H1 (cell line): ENCODE results near the gene CEBPG. TPM values are rescaled to one million over a fixed set of nuclear protein-coding genes. Genes with fewer than 3 reads are reported as not detected.

ENCODE experiments used
- CTCF ChIA-PET: fragments of 300-600 bp; sonication (Branson Sonifier 250); formaldehyde crosslinking; loops from one replicate; lab custom pipeline; 2021; ENCODE audit not compliant: partially characterized antibody; lab: Charles Lee
- POLR2A ChIA-PET: fragments of 300-600 bp; sonication (Branson Sonifier 250); formaldehyde crosslinking; loops from one replicate; lab custom pipeline; 2021; ENCODE audit warnings: inconsistent platforms; ENCODE audit not compliant: partially characterized antibody; lab: Charles Lee
- DNase-seq, 2 experiments: peaks; one replicate each; pipeline versions ENCODE4 v3.0.0 to v3.0.0-alpha.2; 2010 to 2022; ENCODE audit warnings: low spot score in 2 of 2, low read depth in 1 of 2, mixed read lengths in 1 of 2
- FAIRE-seq: peaks from 2 replicates; lab custom pipeline; 2011; peaks lifted over from hg19 to GRCh38; lab: Jason Lieb, UNC
- H2AFZ ChIP-seq: 2 replicates; pipeline ENCODE4 v1.8.1; 2012; ENCODE audit warnings: low read length, inconsistent platforms
- H2AK5ac ChIP-seq: 2 replicates; pipeline ENCODE4 v1.6.1; 2013; ENCODE audit warnings: low read depth, low read length
- H2BK120ac ChIP-seq: replicated peaks from 2 replicates; pipeline ENCODE3; 2013; ENCODE audit warnings: low read depth, low read length, inconsistent platforms
- H2BK12ac ChIP-seq: 2 replicates; pipeline ENCODE4 v1.6.1; 2013; ENCODE audit warnings: low read depth, low read length
- H2BK15ac ChIP-seq: 2 replicates; pipeline ENCODE4 v1.6.1; 2013; ENCODE audit warnings: low read length
- H2BK20ac ChIP-seq: 2 replicates; pipeline ENCODE4 v1.6.1; 2013; ENCODE audit warnings: low read length
- H2BK5ac ChIP-seq: 2 replicates; pipeline ENCODE4 v1.6.1; 2013; ENCODE audit warnings: low read depth, low read length
- H3K14ac ChIP-seq: 2 replicates; pipeline ENCODE4 v1.6.1; 2013; ENCODE audit warnings: inconsistent platforms; ENCODE audit not compliant: insufficient read length
- H3K18ac ChIP-seq: 2 replicates; pipeline ENCODE4 v1.6.1; 2013; ENCODE audit warnings: low read length; ENCODE audit errors: extremely low read depth
- H3K23ac ChIP-seq: 2 replicates; pipeline ENCODE4 v1.6.1; 2013; ENCODE audit warnings: inconsistent platforms; ENCODE audit not compliant: insufficient read length
- H3K23me2 ChIP-seq: 2 replicates; pipeline ENCODE4 v1.6.1; 2013; ENCODE audit warnings: low read depth, low read length
- H3K27ac ChIP-seq: 2 replicates; pipeline ENCODE4 v1.6.1; 2011; ENCODE audit warnings: low read depth, low read length, inconsistent platforms
- H3K27me3 ChIP-seq, 4 experiments: replicated peaks in 1 of 4; 1 replicate in 1 of 4; 2 replicates in 3 of 4; pipeline versions ENCODE4 v1.6.1 to v1.8.1; 2011 to 2013; ENCODE audit warnings: low read length in 3 of 4, mild to moderate bottlenecking in 3 of 4, inconsistent platforms in 2 of 4, mixed read lengths in 2 of 4, moderate library complexity in 1 of 4; ENCODE audit not compliant: control insufficient read depth in 3 of 4, insufficient read depth in 3 of 4; ENCODE audit errors: extremely low read depth in 1 of 4
- H3K36me3 ChIP-seq, 4 experiments: 2 replicates each; pipeline versions ENCODE4 v1.6.1 to v1.8.1; 2011 to 2013; ENCODE audit warnings: mild to moderate bottlenecking in 4 of 4, low read length in 3 of 4, moderate library complexity in 2 of 4, control low read depth in 1 of 4, inconsistent platforms in 1 of 4; ENCODE audit not compliant: insufficient read depth in 4 of 4, control insufficient read depth in 2 of 4
- H3K4ac ChIP-seq: replicated peaks from 2 replicates; pipeline ENCODE3; 2013; ENCODE audit warnings: low read length, low read depth, mixed read lengths, inconsistent platforms; ENCODE audit not compliant: insufficient read length
- H3K4me1 ChIP-seq, 4 experiments: replicated peaks in 1 of 4; 1 replicate in 1 of 4; 2 replicates in 3 of 4; pipeline versions ENCODE4 v1.6.1 to v1.8.1; 2011 to 2013; ENCODE audit warnings: low read length in 3 of 4, inconsistent platforms in 2 of 4, mixed read lengths in 1 of 4; ENCODE audit not compliant: insufficient read depth in 4 of 4, control insufficient read depth in 3 of 4
- H3K4me2 ChIP-seq, 2 experiments: 2 replicates each; pipeline versions ENCODE4 v1.6.1 to v1.8.1; 2011 to 2013; ENCODE audit warnings: low read depth in 2 of 2, low read length in 2 of 2, control low read depth in 1 of 2, inconsistent platforms in 1 of 2, mild to moderate bottlenecking in 1 of 2; ENCODE audit not compliant: insufficient read depth in 1 of 2
- H3K4me3 ChIP-seq, 4 experiments: fragments of 200-600, 300-600 bp in 1 of 4; sonication (generic), shearing (Covaris generic), sonication (Bioruptor Twin) in 1 of 4; 2 replicates each; pipeline versions ENCODE4 v1.5.1 to v1.8.1; 2011 to 2016; ENCODE audit warnings: low read length in 4 of 4, low read depth in 3 of 4, control low read depth in 2 of 4, inconsistent platforms in 2 of 4, mild to moderate bottlenecking in 2 of 4, mixed read lengths in 1 of 4, moderate library complexity in 1 of 4; ENCODE audit not compliant: insufficient read depth in 2 of 4; ENCODE audit errors: extremely low read depth in 1 of 4
- H3K56ac ChIP-seq: replicated peaks from 2 replicates; pipeline ENCODE3; 2013; ENCODE audit warnings: low read depth, mild to moderate bottlenecking, mixed read lengths, low read length, inconsistent platforms; ENCODE audit not compliant: insufficient read length
- H3K79me1 ChIP-seq: 2 replicates; pipeline ENCODE4 v1.6.1; 2013; ENCODE audit warnings: low read depth, low read length, control low read depth
- H3K79me2 ChIP-seq, 2 experiments: 2 replicates each; pipeline versions ENCODE4 v1.6.1 to v1.8.1; 2012 to 2013; ENCODE audit warnings: low read length in 2 of 2, mild to moderate bottlenecking in 2 of 2, inconsistent platforms in 1 of 2; ENCODE audit not compliant: insufficient read depth in 2 of 2, control insufficient read depth in 1 of 2
- H3K9ac ChIP-seq, 4 experiments: replicated peaks in 1 of 4; 1 replicate in 1 of 4; 2 replicates in 3 of 4; pipeline versions ENCODE4 v1.6.1 to v1.8.1; 2011 to 2013; ENCODE audit warnings: low read depth in 3 of 4, low read length in 3 of 4, control low read depth in 2 of 4, mild to moderate bottlenecking in 2 of 4, moderate library complexity in 2 of 4, inconsistent platforms in 1 of 4; ENCODE audit errors: extremely low read depth in 1 of 4
- H3K9me3 ChIP-seq, 2 experiments: 2 replicates each; pipeline versions ENCODE4 v1.6.1 to v1.8.1; 2012 to 2013; ENCODE audit warnings: mild to moderate bottlenecking in 2 of 2, moderate library complexity in 2 of 2, control low read depth in 1 of 2, inconsistent platforms in 1 of 2, low read depth in 1 of 2, low read length in 1 of 2, mixed read lengths in 1 of 2; ENCODE audit not compliant: insufficient read depth in 2 of 2
- H4K20me1 ChIP-seq, 2 experiments: replicated peaks in 1 of 2; 2 replicates each; pipeline versions ENCODE3 to v1.8.1; 2011 to 2013; ENCODE audit warnings: inconsistent platforms in 2 of 2, low read length in 2 of 2, mild to moderate bottlenecking in 1 of 2; ENCODE audit not compliant: insufficient read depth in 2 of 2, control insufficient read depth in 1 of 2
- H4K5ac ChIP-seq: 2 replicates; pipeline ENCODE4 v1.6.1; 2013; ENCODE audit warnings: low read length, low read depth, mixed read lengths, inconsistent platforms; ENCODE audit not compliant: insufficient read length
- H4K8ac ChIP-seq: 2 replicates; pipeline ENCODE4 v1.8.0; 2013; ENCODE audit warnings: mild to moderate bottlenecking, moderate library complexity, low read length, inconsistent platforms; ENCODE audit not compliant: insufficient read depth; ENCODE audit errors: extremely low read depth
- H4K91ac ChIP-seq: replicated peaks from 2 replicates; pipeline ENCODE3; 2013; ENCODE audit warnings: low read length, mixed read lengths, inconsistent platforms; ENCODE audit not compliant: insufficient read length
- ASH2L ChIP-seq: fragments of 200-600, 300-600 bp; sonication (generic); IDR thresholded peaks from one replicate; pipeline ENCODE4 v1.7.1; 2017; ENCODE audit warnings: low read length
- POLR2AphosphoS5 ChIP-seq: IDR thresholded peaks from 2 replicates; pipeline ENCODE4 v1.6.1; 2011; ENCODE audit warnings: low read depth, low read length
- SIN3A ChIP-seq, 2 experiments: IDR thresholded peaks in 1 of 2; conservative IDR thresholded peaks in 1 of 2; 2 replicates each; pipeline ENCODE4 v1.6.1; 2011 to 2012; ENCODE audit warnings: low read length in 2 of 2, improper control_type of control experiment in 1 of 2, low read depth in 1 of 2, mild to moderate bottlenecking in 1 of 2
- WGBS, 2 experiments: shearing (Covaris generic) in 1 of 2; methylation state at CpG; one replicate each; pipeline versions ENCODE4 v1.1.6 to v1.1.7; 2013 to 2015; ENCODE audit warnings: low lambda C conversion rate in 2 of 2, mixed read lengths in 2 of 2, inconsistent platforms in 1 of 2, low coverage in 1 of 2, missing lambda C conversion rate in 1 of 2; ENCODE audit not compliant: insufficient replicate concordance in 2 of 2, insufficient coverage in 1 of 2, insufficient read length in 1 of 2; ENCODE audit errors: extremely low coverage in 1 of 2, missing lambda C conversion rate in 1 of 2; 5-methylcytosine and 5-hydroxymethylcytosine counted together
- polyA plus RNA-seq, 7 experiments: library from polyadenylated mRNA; depleted of rRNA in 3 of 7; stranded (reverse) in 5 of 7; unstranded in 2 of 7; fragments of >200 nt in 5 of 7; fragments of 200-250 nt in 2 of 7; gene quantifications; 1 replicate in 5 of 7; 2 replicates in 1 of 7; 4 replicates in 1 of 7; pipeline versions ENCODE4 v1.2.1 to v1.2.3, GENCODE V29; 2011 to 2013; ENCODE audit warnings: missing spikeins in 2 of 7, mixed read lengths in 2 of 7
- total RNA-seq: library from RNA; stranded (reverse); fragmentation: NEBNext Ultra II Directional; extraction: Animal tissue kit (Norgen Biotek cat#: 25700); gene quantifications from 2 replicates; pipeline ENCODE4 v1.2.1, GENCODE V29; 2021

Gene CEBPG
- total and polyA plus RNA-seq, 2 of the 8 experiments (the other 6 are each of a cell fraction or from before 2014, with no cell fraction given), result 12.3 to 35.4 TPM

GRCh38 chr19:33393286-33394005 is 19.9 kb downstream of the CEBPG start:
- POLR2A ChIA-PET, result interaction anchor here (1.3 to 1.4 kb wide), 2 partner anchors 12 to 19 kb away, joined by 3 to 4 read pairs; no protein-coding TSS in a partner anchor
- Histone ChIP-seq H3K79me2 (no peaks in the 10 kb centered on the region), H3K56ac (no peak overlapping the region), H3K4ac (no peak overlapping the region), H3K4me3 (no peak overlapping the region), H3K4me1 (peaks cover 0 to 14% (median 8%) of the 10 kb centered on the region in 4 experiments; a peak in 4 of 7 replicates), H2AFZ (no peak overlapping the region), H2BK5ac (0 out of 2 replicates have a peak overlapping the region, but pooled peaks have one; percentile 52), H3K9ac (no peak overlapping the region), H4K8ac (0 out of 2 replicates have a peak overlapping the region, but pooled peaks have one; percentile 9), H4K91ac (no peak overlapping the region), H3K9me3 (no peaks in the 10 kb centered on the region), H2BK120ac (no peak overlapping the region), H3K27ac (no peak overlapping the region), H3K27me3 (no peaks in the 10 kb centered on the region), H3K4me2 (no peak overlapping the region), H3K14ac (no peak overlapping the region), H2BK15ac (no peak overlapping the region), H4K5ac (no peak overlapping the region), H2BK12ac (no peak overlapping the region), H4K20me1 (peaks cover 5 to 18% of the 10 kb centered on the region in 2 experiments), H3K79me1 (peaks cover 4% of the 10 kb centered on the region; the same call in 1 of the 2 replicates), H3K23me2 (no peaks in the 10 kb centered on the region), H3K23ac (no peak overlapping the region), H2BK20ac (no peak overlapping the region), H3K36me3 (no peaks in the 10 kb centered on the region), H2AK5ac (0 out of 2 replicates have a peak overlapping the region, but pooled peaks have one; percentile 39), H3K18ac (no peak overlapping the region)
- FAIRE-seq, result no peak
- CTCF ChIA-PET, result interaction anchor here (0.9 to 24.5 kb wide), 8 partner anchors 10 to 209 kb away, joined by 3 to 426 read pairs (median 3); no protein-coding TSS in a partner anchor
- WGBS, 2 experiments, result 87% methylated on average over 17 of the region's 21 CpGs; no CpG with 5 or more reads in 1 of the 2 experiments
- DNase-seq, result no peak
- TF ChIP-seq SIN3A (conservative IDR thresholded peaks at IDR 0.05 in 1 of 2, IDR thresholded peaks at IDR 0.05 in 1 of 2; ENCODE audit: low read depth in 1 of 2, low read length in 2 of 2), result no peak
- TF ChIP-seq POLR2AphosphoS5, result no peak
- no peak for TF ChIP-seq ASH2L
